Measurements from ENCODE around the gene ARSB. TPM values are rescaled to one million over a fixed set of nuclear protein-coding genes. Genes with fewer than 3 reads are reported as not detected.
A peak's percentile ranks its signal among the peaks of the same experiment; 100 is the strongest.

The ARSB gene
- total RNA-seq, 1 experiment from 2014 or later: 5.2 TPM

- BruUV-seq (replicated peaks): no TSS peak
- no peak overlapping the region for H3K4me3 Mint-ChIP-seq (ENCODE audit: unreplicated experiment)
- H3K36me3 Mint-ChIP-seq (ENCODE audit: insufficient read depth, unreplicated experiment): no peaks in the 10 kb centered on the region
- ChIA-PET CTCF (interaction anchor here (0.7 to 12.7 kb wide), 3 partner anchors 15 to 99 kb away, joined by 3 to 491 read pairs (median 4); no protein-coding TSS in a partner anchor), POLR2A (no interaction called here)
- TF ChIP-seq, protein P1, sequence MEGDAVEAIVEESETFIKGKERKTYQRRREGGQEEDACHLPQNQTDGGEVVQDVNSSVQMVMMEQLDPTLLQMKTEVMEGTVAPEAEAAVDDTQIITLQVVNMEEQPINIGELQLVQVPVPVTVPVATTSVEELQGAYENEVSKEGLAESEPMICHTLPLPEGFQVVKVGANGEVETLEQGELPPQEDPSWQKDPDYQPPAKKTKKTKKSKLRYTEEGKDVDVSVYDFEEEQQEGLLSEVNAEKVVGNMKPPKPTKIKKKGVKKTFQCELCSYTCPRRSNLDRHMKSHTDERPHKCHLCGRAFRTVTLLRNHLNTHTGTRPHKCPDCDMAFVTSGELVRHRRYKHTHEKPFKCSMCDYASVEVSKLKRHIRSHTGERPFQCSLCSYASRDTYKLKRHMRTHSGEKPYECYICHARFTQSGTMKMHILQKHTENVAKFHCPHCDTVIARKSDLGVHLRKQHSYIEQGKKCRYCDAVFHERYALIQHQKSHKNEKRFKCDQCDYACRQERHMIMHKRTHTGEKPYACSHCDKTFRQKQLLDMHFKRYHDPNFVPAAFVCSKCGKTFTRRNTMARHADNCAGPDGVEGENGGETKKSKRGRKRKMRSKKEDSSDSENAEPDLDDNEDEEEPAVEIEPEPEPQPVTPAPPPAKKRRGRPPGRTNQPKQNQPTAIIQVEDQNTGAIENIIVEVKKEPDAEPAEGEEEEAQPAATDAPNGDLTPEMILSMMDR (IDR thresholded peaks at IDR 0.05; ENCODE audit: unreplicated experiment): no peak
- intact Hi-C loops (cut with micrococcal nuclease): no loop called here
- no peak for DNase-seq (ENCODE audit: unreplicated experiment)
- no peak overlapping the region for H3K27ac Mint-ChIP-seq (ENCODE audit: low read depth, unreplicated experiment)
- H3K9me3 Mint-ChIP-seq (ENCODE audit: unreplicated experiment): no peaks in the 10 kb centered on the region
- H3K4me1 Mint-ChIP-seq (ENCODE audit: insufficient read depth, unreplicated experiment): no peaks in the 10 kb centered on the region
- no peaks in the 10 kb centered on the region for H3K27me3 Mint-ChIP-seq (ENCODE audit: insufficient read depth, unreplicated experiment)
Measured at GRCh38 chr5:79030663-79031484, 45.8 kb upstream of the ARSB start.

DNA sequence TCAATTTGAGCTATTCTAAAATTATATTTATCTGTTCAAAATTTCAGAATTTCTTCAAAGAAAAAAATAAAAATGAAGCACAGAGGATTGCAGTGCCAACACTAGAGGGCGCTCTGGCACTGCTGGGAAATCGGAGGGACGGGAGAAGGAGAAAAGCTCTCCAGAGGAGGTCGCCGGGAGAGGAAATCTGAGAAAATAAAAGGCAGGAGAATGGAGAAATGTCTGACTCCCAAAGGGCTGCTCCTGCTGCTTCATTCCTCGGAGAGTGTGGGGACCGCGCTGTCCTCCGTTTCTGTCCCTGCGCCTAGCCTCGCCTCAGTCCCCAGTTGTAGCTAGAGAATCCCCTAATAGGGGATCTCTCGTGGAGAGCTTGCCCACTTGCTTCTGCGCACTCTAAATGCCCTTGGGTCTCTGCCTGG lies 40.0 kb upstream of the ARSB start:
- Mint-ChIP-seq H3K36me3 (ENCODE audit: insufficient read depth, unreplicated experiment) (no peaks in the 10 kb centered on the region), H3K4me1 (ENCODE audit: insufficient read depth, unreplicated experiment) (peaks cover 11% of the 10 kb centered on the region), H3K9me3 (ENCODE audit: unreplicated experiment) (no peaks in the 10 kb centered on the region), H3K27ac (ENCODE audit: low read depth, unreplicated experiment) (no peak overlapping the region), H3K4me3 (ENCODE audit: unreplicated experiment) (peak overlapping the region; percentile 46), H3K27me3 (ENCODE audit: insufficient read depth, unreplicated experiment) (no peaks in the 10 kb centered on the region)
- TF ChIP-seq, protein P1 (IDR thresholded peaks at IDR 0.05; ENCODE audit: unreplicated experiment): peak; percentile 91
- intact Hi-C loops (cut with micrococcal nuclease): loop anchor here (1.0 to 5.0 kb wide), 5 partner anchors 44 to 1058 kb away; no protein-coding TSS in a partner anchor
- ChIA-PET CTCF (interaction anchor here (0.6 to 12.7 kb wide), 77 partner anchors 9 to 1355 kb away, joined by 3 to 491 read pairs (median 5); partner anchors contain the start of gene ARSB), POLR2A (interaction anchor here (0.6 to 2.5 kb wide), 4 partner anchors 41 to 246 kb away, joined by 3 to 21 read pairs (median 3); no protein-coding TSS in a partner anchor)
- BruUV-seq (replicated peaks): no TSS peak
- peak; percentile 69 for DNase-seq (ENCODE audit: unreplicated experiment)

DNA sequence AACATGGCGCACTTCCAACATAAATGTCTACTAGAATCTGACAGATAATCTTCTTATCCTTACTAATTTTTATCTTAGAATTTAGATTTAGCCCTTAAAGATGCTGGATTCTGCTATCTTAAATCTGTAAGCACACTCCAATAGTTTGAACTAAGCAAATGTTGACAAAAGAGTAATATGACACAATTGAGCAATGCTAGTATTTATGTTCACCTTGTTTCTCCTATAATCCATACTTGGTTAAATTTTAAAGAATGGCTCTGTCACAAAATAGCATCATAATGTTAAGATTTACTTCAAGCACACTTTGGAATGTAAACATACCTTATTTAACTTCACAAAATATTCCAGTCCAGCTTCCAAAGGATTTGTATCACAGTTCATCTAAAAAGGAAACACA lies 38.8 kb upstream of the ARSB start:
- Mint-ChIP-seq H3K27me3 (ENCODE audit: insufficient read depth, unreplicated experiment) (no peaks in the 10 kb centered on the region), H3K4me1 (ENCODE audit: insufficient read depth, unreplicated experiment) (peaks cover 11% of the 10 kb centered on the region), H3K4me3 (ENCODE audit: unreplicated experiment) (no peak overlapping the region), H3K27ac (ENCODE audit: low read depth, unreplicated experiment) (no peak overlapping the region), H3K9me3 (ENCODE audit: unreplicated experiment) (no peaks in the 10 kb centered on the region), H3K36me3 (ENCODE audit: insufficient read depth, unreplicated experiment) (no peaks in the 10 kb centered on the region)
- ChIA-PET POLR2A (interaction anchor here (0.5 to 2.5 kb wide), 3 partner anchors 8 to 109 kb away, joined by 3 to 21 read pairs (median 4); no protein-coding TSS in a partner anchor), CTCF (interaction anchor here (0.6 to 12.7 kb wide), 39 partner anchors 8 to 645 kb away, joined by 3 to 491 read pairs (median 7); partner anchors contain the start of gene ARSB)
- TF ChIP-seq, protein P1 (IDR thresholded peaks at IDR 0.05; ENCODE audit: unreplicated experiment): no peak
- intact Hi-C loops (cut with micrococcal nuclease): loop anchor here (5.0 kb wide), 2 partner anchors 513 to 833 kb away; no protein-coding TSS in a partner anchor
- DNase-seq (ENCODE audit: unreplicated experiment): no peak
- BruUV-seq (replicated peaks): no TSS peak

GRCh38 chr5:79023348-79023747 lies 38.2 kb upstream of the ARSB start:
- TF ChIP-seq, protein P1 (IDR thresholded peaks at IDR 0.05; ENCODE audit: unreplicated experiment): no peak
- DNase-seq (ENCODE audit: unreplicated experiment): no peak
- intact Hi-C loops (cut with micrococcal nuclease): loop anchor here (5.0 kb wide), 2 partner anchors 514 to 834 kb away; no protein-coding TSS in a partner anchor
- POLR2A ChIA-PET: interaction anchor here (1.9 to 2.5 kb wide), 2 partner anchors 110 kb away, joined by 7 to 21 read pairs; no protein-coding TSS in a partner anchor
- no peaks in the 10 kb centered on the region for H3K9me3 Mint-ChIP-seq (ENCODE audit: unreplicated experiment)
- H3K4me1 Mint-ChIP-seq (ENCODE audit: insufficient read depth, unreplicated experiment): peaks cover 11% of the 10 kb centered on the region
- no TSS peak for BruUV-seq (replicated peaks)
- H3K27ac Mint-ChIP-seq (ENCODE audit: low read depth, unreplicated experiment): no peak overlapping the region
- H3K4me3 Mint-ChIP-seq (ENCODE audit: unreplicated experiment): no peak overlapping the region
- no peaks in the 10 kb centered on the region for H3K36me3 Mint-ChIP-seq (ENCODE audit: insufficient read depth, unreplicated experiment)
- CTCF ChIA-PET: interaction anchor here (0.6 to 12.7 kb wide), 15 partner anchors 18 to 605 kb away, joined by 3 to 491 read pairs (median 4); no protein-coding TSS in a partner anchor
- no peaks in the 10 kb centered on the region for H3K27me3 Mint-ChIP-seq (ENCODE audit: insufficient read depth, unreplicated experiment)
